ENCODE results near the gene TNFRSF14.

- TF ChIP-seq HDGF (IDR thresholded peaks at IDR 0.05) = no peak
- TF ChIP-seq ZKSCAN1 (IDR thresholded peaks at IDR 0.05; ENCODE audit: low read depth, low read length) = no peak
- no peak for TF ChIP-seq TCF15 (CRISPR knock-in tag; IDR thresholded peaks at IDR 0.05)
- peak in 1 of 3 experiments; percentile 35; a peak in 2 of 6 replicates for TF ChIP-seq CTCF (IDR thresholded peaks at IDR 0.05 in 2 of 3, conservative IDR thresholded peaks at IDR 0.05 in 1 of 3; ENCODE audit: insufficient read depth in 2 of 3, low read depth in 1 of 3, low read length in 3 of 3)
- TF ChIP-seq MBD2 (IDR thresholded peaks at IDR 0.05; ENCODE audit: borderline replicate concordance, low read depth) = no peak
- TF ChIP-seq JUNB (CRISPR knock-in tag; conservative IDR thresholded peaks at IDR 0.05) = no peak
- TF ChIP-seq XRCC4 (IDR thresholded peaks at IDR 0.05; ENCODE audit: extremely low read depth, insufficient read depth, insufficient read length) = no peak
These were observed 42.3 kb downstream of the TNFRSF14 start for GRCh38 chr1:2598329-2598931.
